ENCODE data around the gene DAPK1. TPM values are rescaled to one million over a fixed set of nuclear protein-coding genes. Genes with fewer than 3 reads are reported as not detected.

DAPK1 gene
- total and polyA plus RNA-seq, 10 of the 15 experiments (the other 5 are each of a cell fraction or from before 2014, with no cell fraction given): 8.2 to 94.7 (median 51.6) TPM

- in situ Hi-C loops (cut with MboI) (no loop called here), intact Hi-C loops (cut with micrococcal nuclease; ENCODE audit: unreplicated experiment) (no loop called here)
- BruUV-seq (replicated peaks): no TSS peak
- Histone ChIP-seq H3K4me3 (no peak overlapping the region), H3K4me2 (ENCODE audit: control insufficient read depth, insufficient read depth) (no peak overlapping the region), H3K9ac (ENCODE audit: control insufficient read depth, insufficient read depth, low read length) (no peak overlapping the region), H3K36me3 (ENCODE audit: control insufficient read depth in 2 of 2, insufficient read depth in 2 of 2, low read length in 1 of 2) (no peaks in the 10 kb centered on the region), H2AFZ (ENCODE audit: control insufficient read depth, low read depth, low read length) (no peak overlapping the region), H3K4me1 (ENCODE audit: control insufficient read depth, insufficient read depth, low read length) (peaks cover 24% of the 10 kb centered on the region), H3K27me3 (replicated peaks in 1 of 2; ENCODE audit: control insufficient read depth in 2 of 2, insufficient read depth in 2 of 2, low read length in 1 of 2) (no peaks in the 10 kb centered on the region), H3K79me2 (ENCODE audit: control insufficient read depth, insufficient read depth, low read length) (peaks cover 17% of the 10 kb centered on the region), H3K9me3 (replicated peaks; ENCODE audit: control insufficient read depth, insufficient read depth, low read length) (no peaks in the 10 kb centered on the region), H4K20me1 (ENCODE audit: control insufficient read depth, insufficient read depth) (no peaks in the 10 kb centered on the region), H3K27ac (ENCODE audit: control insufficient read depth, insufficient read depth) (no peak overlapping the region)
- ChIA-PET POLR2A (no interaction called here), RAD21 (ENCODE audit: unreplicated experiment) (interaction anchor here (1.4 kb wide), 1 partner anchor 37 kb away, joined by 3 read pairs; the partner anchor contains the start of gene DAPK1), CTCF (interaction anchor here (0.6 kb wide), 1 partner anchor 11 kb away, joined by 3 read pairs; no protein-coding TSS in a partner anchor), SMC1A (ENCODE audit: uncharacterized antibody, unreplicated experiment) (interaction anchor here (3.2 to 3.3 kb wide), 2 partner anchors 36 to 69 kb away, joined by 25 to 31 read pairs; partner anchors contain the start of gene DAPK1)
- DNase-seq (ENCODE audit: low read depth, low spot score) (no peak), ATAC-seq (no peak), FAIRE-seq (no peak)
- TF ChIP-seq, protein P1, sequence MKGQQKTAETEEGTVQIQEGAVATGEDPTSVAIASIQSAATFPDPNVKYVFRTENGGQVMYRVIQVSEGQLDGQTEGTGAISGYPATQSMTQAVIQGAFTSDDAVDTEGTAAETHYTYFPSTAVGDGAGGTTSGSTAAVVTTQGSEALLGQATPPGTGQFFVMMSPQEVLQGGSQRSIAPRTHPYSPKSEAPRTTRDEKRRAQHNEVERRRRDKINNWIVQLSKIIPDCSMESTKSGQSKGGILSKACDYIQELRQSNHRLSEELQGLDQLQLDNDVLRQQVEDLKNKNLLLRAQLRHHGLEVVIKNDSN (IDR thresholded peaks at IDR 0.05; ENCODE audit: borderline replicate concordance, extremely low read length, insufficient read depth, low read depth, low read length): no peak
- TF ChIP-seq EED (IDR thresholded peaks at IDR 0.05; ENCODE audit: low read depth): no peak
- TF ChIP-seq TBL1XR1 (IDR thresholded peaks at IDR 0.05; ENCODE audit: low read depth, low read length): no peak
- no peak for TF ChIP-seq TCF7 (IDR thresholded peaks at IDR 0.05; ENCODE audit: borderline replicate concordance)
- no peak for TF ChIP-seq TARDBP (IDR thresholded peaks at IDR 0.05; ENCODE audit: borderline replicate concordance)
- TF ChIP-seq SIN3A (IDR thresholded peaks at IDR 0.05; ENCODE audit: low read depth, low read length): no peak
- no peak for TF ChIP-seq SREBF2 (IDR thresholded peaks at IDR 0.05; ENCODE audit: low read length)
- WGBS (ENCODE audit: insufficient coverage, insufficient replicate concordance, low lambda C conversion rate, missing lambda C conversion rate): 88% methylated on average over 4 of the region's 4 CpGs
Observed at GRCh38 chr9:87534036-87534435, 36.4 kb downstream of the DAPK1 start.
